K562 (cell line): ENCODE results near the gene ADI1. TPM values are rescaled to one million over a fixed set of nuclear protein-coding genes. Genes with fewer than 3 reads are reported as not detected.

ENCODE experiments used
- ATAC-seq: fragments of 200-7000 bp; cut with Tn5 transposase; 3 replicates; pipeline ENCODE4 v1.9.1; 2020; ENCODE audit warnings: moderate library complexity
- BruUV-seq: library from RNA; stranded (reverse); fragments of 400-500 nt; replicated peaks from 2 replicates; lab custom pipeline; 2021; lab: Mats Ljungman, UMichigan
- CTCF ChIA-PET: fragments of 300-600 bp; formaldehyde crosslinking; extraction: SDS; loops from one replicate; lab custom pipeline; 2021; ENCODE audit warnings: low intra/inter-chr PET ratio; lab: Yijun Ruan, JAX
- POLR2A ChIA-PET: fragments of 300-600, 350-650 bp; sonication (Branson Sonifier 250); formaldehyde crosslinking; extraction: SDS; loops from one replicate; lab custom pipeline; 2021; ENCODE audit warnings: antibody characterized with exemption, inconsistent platforms; lab: Yijun Ruan, JAX
- DNase-seq, 4 experiments: peaks; one replicate each; pipeline versions ENCODE4 v3.0.0 to v3.0.0-alpha.2; 2011 to 2018; ENCODE audit warnings: low spot score in 3 of 4, mixed read lengths in 3 of 4; ENCODE audit errors: extremely low read depth in 1 of 4
- FAIRE-seq: peaks from 2 replicates; lab custom pipeline; 2011; peaks lifted over from hg19 to GRCh38; lab: Jason Lieb, UNC
- H2AFZ ChIP-seq: 2 replicates; pipeline ENCODE4 v1.6.0; 2011; ENCODE audit warnings: low read depth, low read length, control low read depth, inconsistent platforms
- H3K27ac ChIP-seq: fragments of 200-600 bp; 3 replicates; pipeline ENCODE4 v1.8.0; 2011; ENCODE audit warnings: low read depth, mild to moderate bottlenecking, control low read depth, inconsistent platforms, low read length, moderate library complexity, mixed read lengths; ENCODE audit errors: extremely low read depth
- H3K27me3 ChIP-seq, 2 experiments: fragments of 300-600 bp in 1 of 2; 2 replicates in 1 of 2; 3 replicates in 1 of 2; pipeline versions ENCODE4 v1.6.0 to v1.8.0; 2011; ENCODE audit warnings: inconsistent platforms in 2 of 2, low read length in 2 of 2, mild to moderate bottlenecking in 1 of 2, mixed read lengths in 1 of 2, moderate library complexity in 1 of 2; ENCODE audit not compliant: control insufficient read depth in 2 of 2, insufficient read depth in 2 of 2
- H3K36me3 ChIP-seq: fragments of 300-600 bp; 3 replicates; pipeline ENCODE4 v1.8.0; 2011; ENCODE audit warnings: mild to moderate bottlenecking, low read length, inconsistent platforms; ENCODE audit not compliant: control insufficient read depth, insufficient read depth
- H3K4me1 ChIP-seq, 2 experiments: fragments of 200-600 bp in 1 of 2; replicated peaks in 1 of 2; 2 replicates in 1 of 2; 3 replicates in 1 of 2; pipeline versions ENCODE4 v1.5.1 to v1.8.0; 2011; ENCODE audit warnings: inconsistent platforms in 2 of 2, low read length in 2 of 2, mild to moderate bottlenecking in 1 of 2, mixed read lengths in 1 of 2, moderate library complexity in 1 of 2; ENCODE audit not compliant: control insufficient read depth in 2 of 2, insufficient read depth in 2 of 2
- H3K4me2 ChIP-seq: 2 replicates; pipeline ENCODE4 v1.6.1; 2011; ENCODE audit warnings: low read length, control low read depth, inconsistent platforms, mixed read lengths; ENCODE audit not compliant: insufficient read depth
- H3K4me3 ChIP-seq: fragments of 200-600 bp; sonication (generic), shearing (Covaris generic); 2 replicates; pipeline ENCODE4 v1.5.1; 2016; ENCODE audit warnings: control low read depth, inconsistent platforms
- H3K79me2 ChIP-seq: fragments of 200-600 bp; 3 replicates; pipeline ENCODE4 v1.8.0; 2011; ENCODE audit warnings: low read length, inconsistent platforms; ENCODE audit not compliant: control insufficient read depth, insufficient read depth
- H3K9ac ChIP-seq, 2 experiments: 2 replicates each; pipeline versions ENCODE4 v1.6.0 to v1.6.1; 2011; ENCODE audit warnings: low read depth in 2 of 2, low read length in 2 of 2, control low read depth in 1 of 2, inconsistent platforms in 1 of 2, mild to moderate bottlenecking in 1 of 2, mixed read lengths in 1 of 2; ENCODE audit not compliant: insufficient read depth in 1 of 2
- H3K9me1 ChIP-seq: one replicate; pipeline ENCODE4 v1.6.0; 2011; ENCODE audit warnings: inconsistent platforms, mild to moderate bottlenecking, low read length, moderate library complexity; ENCODE audit not compliant: control insufficient read depth, insufficient read depth
- H3K9me3 ChIP-seq: replicated peaks from 2 replicates; pipeline ENCODE4 v1.5.1; 2011; ENCODE audit warnings: low read depth, low read length, inconsistent platforms; ENCODE audit not compliant: control insufficient read depth, insufficient read depth
- H4K20me1 ChIP-seq: replicated peaks from 2 replicates; pipeline ENCODE4 v1.6.1; 2011; ENCODE audit warnings: low read length, inconsistent platforms, mixed read lengths; ENCODE audit not compliant: control insufficient read depth, insufficient read depth
- ADNP ChIP-seq: fragments of 200-800 bp; sonication (Bioruptor generic); IDR thresholded peaks from 2 replicates; pipeline ENCODE4 v1.6.1; 2016; ENCODE audit warnings: missing genetic modification characterization, missing compliant biosample characterization
- CBX1 ChIP-seq: sonication (generic); IDR thresholded peaks from 2 replicates; pipeline ENCODE4 v1.6.1; 2016; ENCODE audit warnings: antibody characterized with exemption, low read depth, mild to moderate bottlenecking
- CBX3 ChIP-seq, 2 experiments: IDR thresholded peaks; 1 replicate in 1 of 2; 2 replicates in 1 of 2; pipeline ENCODE4 v1.6.1; 2012; ENCODE audit warnings: inconsistent platforms in 2 of 2, low read length in 2 of 2, borderline replicate concordance in 1 of 2, control low read depth in 1 of 2
- CHD4 ChIP-seq: fragments of 200-600 bp; sonication (generic); IDR thresholded peaks from 3 replicates; pipeline ENCODE4 v1.6.1; 2012; ENCODE audit warnings: low read depth, mild to moderate bottlenecking, mixed read lengths, low read length, inconsistent platforms; ENCODE audit not compliant: insufficient read depth, insufficient replicate concordance, poor library complexity, severe bottlenecking
- ELF4 ChIP-seq: fragments of 450-650 bp; formaldehyde crosslinking; IDR thresholded peaks from 2 replicates; pipeline ENCODE4 v1.4.0; 2022; ENCODE audit warnings: missing genetic modification characterization
- JUND ChIP-seq, 2 experiments: IDR thresholded peaks; 2 replicates in 1 of 2; 3 replicates in 1 of 2; pipeline ENCODE4 v1.6.1; 2011; ENCODE audit warnings: borderline replicate concordance in 2 of 2, low read depth in 2 of 2, low read length in 2 of 2, improper control_type of control experiment in 1 of 2, missing biosample characterization in 1 of 2, missing genetic modification characterization in 1 of 2, missing genetic modification reagents in 1 of 2
- KLF16 ChIP-seq: IDR thresholded peaks from 2 replicates; pipeline ENCODE4 v1.6.1; 2016; ENCODE audit warnings: antibody characterized with exemption
- NKRF ChIP-seq: fragments of 450-650 bp; IDR thresholded peaks from 2 replicates; pipeline ENCODE4 v1.6.1; 2016; ENCODE audit warnings: borderline replicate concordance
- RAD51 ChIP-seq: fragments of 450-650 bp; IDR thresholded peaks from 2 replicates; pipeline ENCODE4 v1.7.1; 2016; ENCODE audit warnings: low read depth, mild to moderate bottlenecking, borderline replicate concordance
- SNRNP70 ChIP-seq: fragments of 200-400 bp; formaldehyde crosslinking; optimal IDR thresholded peaks from 2 replicates; pipeline ENCODE3; 2017; ENCODE audit warnings: low read depth, low read length
- U2AF2 ChIP-seq: fragments of 200-400 bp; formaldehyde crosslinking; optimal IDR thresholded peaks from 2 replicates; pipeline ENCODE3; 2017; ENCODE audit warnings: low read depth, mild to moderate bottlenecking, low read length
- ZBTB5 ChIP-seq: fragments of 450-650 bp; IDR thresholded peaks from 2 replicates; pipeline ENCODE4 v1.6.1; 2017; ENCODE audit warnings: antibody characterized with exemption
- ZFP91 ChIP-seq: sonication (generic); formaldehyde crosslinking; IDR thresholded peaks from 2 replicates; pipeline ENCODE4 v1.8.0; 2022; ENCODE audit warnings: mild to moderate bottlenecking, missing genetic modification reagents
- ZNF384 ChIP-seq: IDR thresholded peaks from 2 replicates; pipeline ENCODE4 v1.6.1; 2012; ENCODE audit warnings: low read depth, low read length, improper control_type of control experiment
- WGBS: fragments of 100-300 bp; shearing (Covaris generic); methylation state at CpG from one replicate; pipeline ENCODE4 v1.1.6; 2016; ENCODE audit warnings: low coverage, mixed read lengths; ENCODE audit not compliant: insufficient coverage; ENCODE audit errors: missing lambda C conversion rate; 5-methylcytosine and 5-hydroxymethylcytosine counted together
- in situ Hi-C: fragments of 300-500 bp; cut with MboI; formaldehyde crosslinking; loops from 4 replicates; pipeline ENCODE4 v1.15.0; 2018; ENCODE audit warnings: inconsistent platforms, mixed read lengths
- intact Hi-C: fragments of 100-400 bp; cut with micrococcal nuclease; formaldehyde crosslinking; loops from 2 replicates; pipeline ENCODE4 v1.14.2; 2022
- polyA plus RNA-seq, 8 experiments: library from polyadenylated mRNA; depleted of rRNA in 4 of 8; stranded (reverse) in 5 of 8; unstranded in 3 of 8; fragments of >200 nt; fragmentation: Nextera tagmentation in 2 of 8; fragmentation: Illumina TruSeq in 1 of 8; extraction: Ambion mirVana in 2 of 8; extraction: Trizol in 1 of 8; gene quantifications; 2 replicates each; pipeline versions ENCODE4 v1.2.1 to v1.2.3, GENCODE V29; 2011 to 2014; ENCODE audit warnings: inconsistent platforms in 1 of 8, missing spikeins in 1 of 8
- total RNA-seq, 7 experiments: library from RNA; depleted of rRNA in 6 of 7; stranded (reverse); fragments of >200 nt in 6 of 7; fragmentation: Illumina TruSeq in 2 of 7; extraction: Trizol in 2 of 7; gene quantifications; 2 replicates each; pipeline versions ENCODE4 v1.2.1 to v1.2.3, GENCODE V29; 2011 to 2021; ENCODE audit warnings: low replicate concordance in 1 of 7

The ADI1 gene
- total and polyA plus RNA-seq, 9 of the 15 experiments (the other 6 are each of a cell fraction or from before 2014, with no cell fraction given) = 6.1 to 51.0 (median 27.1) TPM

GRCh38 chr2:3527886-3528785 is 8.8 kb upstream of the ADI1 start:
- H3K9me3 ChIP-seq = peaks cover 6% of the 10 kb centered on the region
- ChIA-PET POLR2A (interaction anchor here (0.5 to 1.6 kb wide), 2 partner anchors 8 to 167 kb away, joined by 3 to 5 read pairs; partner anchors contain the start of gene ADI1), CTCF (no interaction called here)
- peaks cover 4% of the 10 kb centered on the region; the same call in 1 of the 2 replicates for H4K20me1 ChIP-seq
- 93% methylated on average over 20 of the region's 40 CpGs for WGBS
- BruUV-seq = no TSS peak
- FAIRE-seq = no peak
- H3K9me1 ChIP-seq = no peaks in the 10 kb centered on the region
- H3K27ac ChIP-seq = no peak overlapping the region; the same call in 2 of the 3 replicates
- intact Hi-C loops = no loop called here
- no peak for ATAC-seq
- peaks cover 10 to 11% of the 10 kb centered on the region in 2 experiments for H3K4me1 ChIP-seq
- H3K4me3 ChIP-seq = no peak overlapping the region
- H3K27me3 ChIP-seq = no peaks in the 10 kb centered on the region; a peak in 1 of 5 replicates
- no peak overlapping the region for H2AFZ ChIP-seq
- no peak overlapping the region for H3K4me2 ChIP-seq
- H3K36me3 ChIP-seq = peaks cover 8% of the 10 kb centered on the region; the same call in 2 of the 3 replicates
- H3K79me2 ChIP-seq = no peaks in the 10 kb centered on the region
- no peak for DNase-seq
- in situ Hi-C loops = no loop called here
- no peak overlapping the region for H3K9ac ChIP-seq
- no peak for TF ChIP-seq JUND (IDR thresholded peaks at IDR 0.05; ENCODE audit: borderline replicate concordance, low read depth, low read length)
- no peak for TF ChIP-seq JUND (tag; IDR thresholded peaks at IDR 0.05; ENCODE audit: borderline replicate concordance, low read depth, low read length)
- no peak for TF ChIP-seq KLF16
- 0 out of 2 replicates have a peak, but pooled peaks have one; percentile 31 for TF ChIP-seq ZBTB5
- TF ChIP-seq NKRF = peak; percentile 23; the same call in 1 of the 2 replicates
- no peak for TF ChIP-seq CBX1
- no peak for TF ChIP-seq U2AF2
- no peak for TF ChIP-seq CHD4
- TF ChIP-seq ZFP91 (CRISPR knock-in tag) = peak; percentile 65; the same call in 1 of the 2 replicates
- TF ChIP-seq RAD51 = no peak
- peak in 1 of 2 experiments; percentile 55; a peak in 1 of 3 replicates for TF ChIP-seq CBX3 (IDR thresholded peaks at IDR 0.05; ENCODE audit: borderline replicate concordance in 1 of 2, low read length in 2 of 2)
- no peak for TF ChIP-seq ZNF384
- TF ChIP-seq SNRNP70 = no peak
- peak; percentile 48 for TF ChIP-seq ELF4 (CRISPR knock-in tag)
- peak; percentile 45; the same call in 1 of the 2 replicates for TF ChIP-seq ADNP
